Lower leg skin (tissue), 3 donors: Measurements from ENCODE around the gene UBAC2.

Source experiments
- POLR2A ChIP-seq, 2 donors: fragments of 450-650 bp; IDR thresholded peaks; one replicate each; pipeline ENCODE4 v1.6.1; 2016 to 2017; ENCODE audit warnings: antibody characterized with exemption in 2 of 2, mild to moderate bottlenecking in 1 of 2, moderate library complexity in 1 of 2
- TF ChIP-seq, protein P1 (sequence below), 3 donors: fragments of 450-650 bp; IDR thresholded peaks; one replicate each; pipeline ENCODE4 v1.5.1; 2016; ENCODE audit warnings: antibody characterized with exemption in 3 of 3, mild to moderate bottlenecking in 3 of 3, moderate library complexity in 2 of 3

- TF ChIP-seq, protein P1, sequence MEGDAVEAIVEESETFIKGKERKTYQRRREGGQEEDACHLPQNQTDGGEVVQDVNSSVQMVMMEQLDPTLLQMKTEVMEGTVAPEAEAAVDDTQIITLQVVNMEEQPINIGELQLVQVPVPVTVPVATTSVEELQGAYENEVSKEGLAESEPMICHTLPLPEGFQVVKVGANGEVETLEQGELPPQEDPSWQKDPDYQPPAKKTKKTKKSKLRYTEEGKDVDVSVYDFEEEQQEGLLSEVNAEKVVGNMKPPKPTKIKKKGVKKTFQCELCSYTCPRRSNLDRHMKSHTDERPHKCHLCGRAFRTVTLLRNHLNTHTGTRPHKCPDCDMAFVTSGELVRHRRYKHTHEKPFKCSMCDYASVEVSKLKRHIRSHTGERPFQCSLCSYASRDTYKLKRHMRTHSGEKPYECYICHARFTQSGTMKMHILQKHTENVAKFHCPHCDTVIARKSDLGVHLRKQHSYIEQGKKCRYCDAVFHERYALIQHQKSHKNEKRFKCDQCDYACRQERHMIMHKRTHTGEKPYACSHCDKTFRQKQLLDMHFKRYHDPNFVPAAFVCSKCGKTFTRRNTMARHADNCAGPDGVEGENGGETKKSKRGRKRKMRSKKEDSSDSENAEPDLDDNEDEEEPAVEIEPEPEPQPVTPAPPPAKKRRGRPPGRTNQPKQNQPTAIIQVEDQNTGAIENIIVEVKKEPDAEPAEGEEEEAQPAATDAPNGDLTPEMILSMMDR (IDR thresholded peaks at IDR 0.05): no peak
- TF ChIP-seq POLR2A (IDR thresholded peaks at IDR 0.05): no peak
Observed at GRCh38 chr13:99371956-99372355, 171.3 kb downstream of the UBAC2 start.
